K562 (cell line): ENCODE results near the gene ATP2A1. TPM values are rescaled to one million over a fixed set of nuclear protein-coding genes. Genes with fewer than 3 reads are reported as not detected.

Experiments used
- ARHGAP35 ChIP-seq: fragments of 450-650 bp; IDR thresholded peaks from 2 replicates; pipeline ENCODE4 v1.6.1; 2018; ENCODE audit not compliant: partially characterized antibody
- ATF6 ChIP-seq: sonication (generic); formaldehyde crosslinking; IDR thresholded peaks from 2 replicates; pipeline ENCODE4 v1.4.0; 2020; ENCODE audit warnings: mild to moderate bottlenecking, missing genetic modification reagents
- C11orf30 ChIP-seq: fragments of 450-650 bp; IDR thresholded peaks from 2 replicates; pipeline ENCODE4 v1.6.1; 2016; ENCODE audit warnings: low read depth, mild to moderate bottlenecking
- CBX5 ChIP-seq: IDR thresholded peaks from 2 replicates; pipeline ENCODE4 v1.6.1; 2014; ENCODE audit warnings: low read depth, borderline replicate concordance
- CHCHD3 ChIP-seq: fragments of 250-450 bp; sonication (Bioruptor Pico); IDR thresholded peaks from 2 replicates; pipeline ENCODE4 v2.1.2; 2022; ENCODE audit warnings: mild to moderate bottlenecking
- GABPB2 ChIP-seq: fragments of 250-450 bp; sonication (Bioruptor Pico); conservative IDR thresholded peaks from 2 replicates; pipeline ENCODE4 v1.5.1; 2021; ENCODE audit warnings: mild to moderate bottlenecking
- HDAC8 ChIP-seq: fragments of 450-650 bp; IDR thresholded peaks from 2 replicates; pipeline ENCODE4 v1.6.1; 2016; ENCODE audit warnings: mild to moderate bottlenecking, missing genetic modification characterization, moderate library complexity, missing compliant biosample characterization
- MCM7 ChIP-seq, 2 experiments: fragments of 450-650 bp; IDR thresholded peaks; 2 replicates each; pipeline ENCODE4 v1.6.1; 2016 to 2018
- MEIS2 ChIP-seq: fragments of 450-650 bp; IDR thresholded peaks from 2 replicates; pipeline ENCODE4 v1.6.1; 2014; ENCODE audit warnings: mild to moderate bottlenecking; ENCODE audit not compliant: partially characterized antibody
- POLR2AphosphoS5 ChIP-seq: IDR thresholded peaks from 2 replicates; pipeline ENCODE4 v1.6.1; 2011; ENCODE audit warnings: mild to moderate bottlenecking, low read depth, low read length, moderate library complexity; ENCODE audit not compliant: control insufficient read depth, insufficient read depth
- REST ChIP-seq, 2 experiments: fragments of 450-650 bp; formaldehyde crosslinking in 1 of 2; IDR thresholded peaks; 2 replicates each; pipeline versions ENCODE4 v1.4.0 to v1.6.1; 2014 to 2020; ENCODE audit warnings: mild to moderate bottlenecking in 2 of 2, borderline replicate concordance in 1 of 2, low read depth in 1 of 2
- SPI1 ChIP-seq: IDR thresholded peaks from 2 replicates; pipeline ENCODE4 v1.6.1; 2011; ENCODE audit warnings: low read depth, low read length, control low read depth, borderline replicate concordance
- ZNF174 ChIP-seq: fragments of 250-450 bp; sonication (Bioruptor Pico); IDR thresholded peaks from 2 replicates; pipeline ENCODE4 v1.4.0; 2020; ENCODE audit warnings: mild to moderate bottlenecking
- polyA plus RNA-seq, 8 experiments: library from polyadenylated mRNA; depleted of rRNA in 4 of 8; stranded (reverse) in 5 of 8; unstranded in 3 of 8; fragments of >200 nt; fragmentation: Nextera tagmentation in 2 of 8; fragmentation: Illumina TruSeq in 1 of 8; extraction: Ambion mirVana in 2 of 8; extraction: Trizol in 1 of 8; gene quantifications; 2 replicates each; pipeline versions ENCODE4 v1.2.1 to v1.2.3, GENCODE V29; 2011 to 2014; ENCODE audit warnings: inconsistent platforms in 1 of 8, missing spikeins in 1 of 8
- total RNA-seq, 7 experiments: library from RNA; depleted of rRNA in 6 of 7; stranded (reverse); fragments of >200 nt in 6 of 7; fragmentation: Illumina TruSeq in 2 of 7; extraction: Trizol in 2 of 7; gene quantifications; 2 replicates each; pipeline versions ENCODE4 v1.2.1 to v1.2.3, GENCODE V29; 2011 to 2021; ENCODE audit warnings: low replicate concordance in 1 of 7
- TF ChIP-seq, protein P1 (sequence below): fragments of 450-650 bp; IDR thresholded peaks from 2 replicates; pipeline ENCODE4 v1.6.1; 2016; ENCODE audit warnings: low read depth, mild to moderate bottlenecking, moderate library complexity
- TF ChIP-seq, protein P2 (sequence below): fragments of 250-450 bp; sonication (Bioruptor Pico); IDR thresholded peaks from 2 replicates; pipeline ENCODE4 v1.8.0; 2022; ENCODE audit warnings: moderate library complexity, mild to moderate bottlenecking, inconsistent platforms

The ATP2A1 gene
- total and polyA plus RNA-seq, 9 of the 15 experiments (the other 6 are each of a cell fraction or from before 2014, with no cell fraction given), result 0.25 to 2.6 (median 0.65) TPM

GRCh38 chr16:28846080-28846932 is 32.0 kb upstream of the ATP2A1 start, which contains the start of gene TUFM (continued):
- peak; percentile 21; the same call in 1 of the 2 replicates for TF ChIP-seq REST (IDR thresholded peaks at IDR 0.05; ENCODE audit: borderline replicate concordance)
- TF ChIP-seq REST (CRISPR knock-in tag; IDR thresholded peaks at IDR 0.05; ENCODE audit: low read depth), result no peak
- TF ChIP-seq CHCHD3 (CRISPR knock-in tag), result no peak
- TF ChIP-seq C11orf30, result peak; percentile 98
- no peak for TF ChIP-seq HDAC8 (tag)
- TF ChIP-seq CBX5, result no peak
- no peak for TF ChIP-seq SPI1
- TF ChIP-seq MEIS2, result peak; percentile 95
- TF ChIP-seq ARHGAP35, result no peak
- TF ChIP-seq ZNF174 (CRISPR knock-in tag), result no peak
- peak; percentile 58; the same call in 1 of the 2 replicates for TF ChIP-seq POLR2AphosphoS5
- no peak for TF ChIP-seq GABPB2 (CRISPR knock-in tag)
- TF ChIP-seq, protein P1, sequence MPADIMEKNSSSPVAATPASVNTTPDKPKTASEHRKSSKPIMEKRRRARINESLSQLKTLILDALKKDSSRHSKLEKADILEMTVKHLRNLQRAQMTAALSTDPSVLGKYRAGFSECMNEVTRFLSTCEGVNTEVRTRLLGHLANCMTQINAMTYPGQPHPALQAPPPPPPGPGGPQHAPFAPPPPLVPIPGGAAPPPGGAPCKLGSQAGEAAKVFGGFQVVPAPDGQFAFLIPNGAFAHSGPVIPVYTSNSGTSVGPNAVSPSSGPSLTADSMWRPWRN, result no peak
- TF ChIP-seq ATF6 (CRISPR knock-in tag), result no peak
- no peak for TF ChIP-seq MCM7 (IDR thresholded peaks at IDR 0.05)
- TF ChIP-seq, protein P2, sequence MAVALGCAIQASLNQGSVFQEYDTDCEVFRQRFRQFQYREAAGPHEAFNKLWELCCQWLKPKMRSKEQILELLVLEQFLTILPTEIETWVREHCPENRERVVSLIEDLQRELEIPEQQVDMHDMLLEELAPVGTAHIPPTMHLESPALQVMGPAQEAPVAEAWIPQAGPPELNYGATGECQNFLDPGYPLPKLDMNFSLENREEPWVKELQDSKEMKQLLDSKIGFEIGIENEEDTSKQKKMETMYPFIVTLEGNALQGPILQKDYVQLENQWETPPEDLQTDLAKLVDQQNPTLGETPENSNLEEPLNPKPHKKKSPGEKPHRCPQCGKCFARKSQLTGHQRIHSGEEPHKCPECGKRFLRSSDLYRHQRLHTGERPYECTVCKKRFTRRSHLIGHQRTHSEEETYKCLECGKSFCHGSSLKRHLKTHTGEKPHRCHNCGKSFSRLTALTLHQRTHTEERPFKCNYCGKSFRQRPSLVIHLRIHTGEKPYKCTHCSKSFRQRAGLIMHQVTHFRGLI (CRISPR knock-in tag), result no peak
